Endodermal cell (in vitro differentiated cells): ENCODE data around the gene SCAI. TPM values are rescaled to one million over a fixed set of nuclear protein-coding genes. Genes with fewer than 3 reads are reported as not detected.

ENCODE experiments used
- DNase-seq: peaks from one replicate; pipeline ENCODE4 v3.0.0-alpha.2; 2017
- H3K27ac ChIP-seq: 2 replicates; pipeline ENCODE4 v1.5.1; 2013; ENCODE audit warnings: mild to moderate bottlenecking, low read depth, low read length, moderate library complexity
- H3K27me3 ChIP-seq: 2 replicates; pipeline ENCODE4 v1.6.1; 2013; ENCODE audit warnings: mild to moderate bottlenecking, low read length, moderate library complexity; ENCODE audit not compliant: insufficient read depth, control insufficient read depth, poor library complexity, severe bottlenecking
- H3K36me3 ChIP-seq: 2 replicates; pipeline ENCODE4 v1.7.0; 2013; ENCODE audit warnings: mild to moderate bottlenecking, low read length, moderate library complexity; ENCODE audit not compliant: control insufficient read depth, insufficient read depth
- H3K4me1 ChIP-seq: one replicate; pipeline ENCODE4 v1.7.0; 2013; ENCODE audit warnings: low read length; ENCODE audit not compliant: control insufficient read depth, insufficient read depth
- H3K4me3 ChIP-seq: 2 replicates; pipeline ENCODE4 v1.5.1; 2013; ENCODE audit warnings: mild to moderate bottlenecking, low read length, moderate library complexity
- H3K9ac ChIP-seq: 2 replicates; pipeline ENCODE4 v1.6.1; 2013; ENCODE audit warnings: mild to moderate bottlenecking, low read length, moderate library complexity; ENCODE audit not compliant: poor library complexity, severe bottlenecking; ENCODE audit errors: extremely low read depth
- H3K9me3 ChIP-seq: 2 replicates; pipeline ENCODE4 v1.6.1; 2013; ENCODE audit warnings: mild to moderate bottlenecking, low read length, moderate library complexity; ENCODE audit not compliant: control insufficient read depth
- H3K27ac Mint-ChIP-seq: 2 replicates; pipeline ENCODE4 v1.8.0; 2020; ENCODE audit warnings: mixed read lengths
- H3K27me3 Mint-ChIP-seq: 2 replicates; pipeline ENCODE4 v1.8.0; 2021; ENCODE audit warnings: mild to moderate bottlenecking, mixed read lengths; ENCODE audit not compliant: insufficient read depth
- H3K36me3 Mint-ChIP-seq: 2 replicates; pipeline ENCODE4 v1.8.0; 2020; ENCODE audit warnings: low read depth, mixed read lengths
- H3K4me1 Mint-ChIP-seq: 2 replicates; pipeline ENCODE4 v1.8.0; 2020; ENCODE audit warnings: mixed read lengths
- H3K4me3 Mint-ChIP-seq: 2 replicates; pipeline ENCODE4 v1.8.0; 2020; ENCODE audit warnings: mild to moderate bottlenecking, moderate library complexity, mixed read lengths
- H3K9me3 Mint-ChIP-seq: 2 replicates; pipeline ENCODE4 v1.8.0; 2020; ENCODE audit warnings: mild to moderate bottlenecking, mixed read lengths
- CTCF ChIP-seq: fragments of 200-600 bp; sonication (generic); conservative IDR thresholded peaks from 2 replicates; pipeline ENCODE4 v1.5.0; 2021; ENCODE audit warnings: antibody characterized with exemption, mild to moderate bottlenecking
- WGBS, 2 experiments: methylation state at CpG; one replicate each; pipeline versions ENCODE4 v1.1.5 to v1.1.7; 2013; ENCODE audit warnings: missing lambda C conversion rate in 2 of 2, mixed read lengths in 1 of 2; ENCODE audit not compliant: insufficient coverage in 1 of 2, insufficient read length in 1 of 2; 5-methylcytosine and 5-hydroxymethylcytosine counted together
- total RNA-seq, 2 donors: library from RNA; stranded (reverse); fragmentation: NEBNext Ultra II Directional in 1 of 2; extraction: Animal tissue kit (Norgen Biotek cat#: 25700) in 1 of 2; gene quantifications; 2 replicates in 1 of 2; 3 replicates in 1 of 2; pipeline ENCODE4 v1.2.1, GENCODE V29; 2021

The SCAI gene
- total RNA-seq, 2 donors from 2014 or later: 22.9 to 34.7 TPM

- no peak for DNase-seq
These were observed 99.7 kb downstream of the SCAI start for GRCh38 chr9:125043631-125044030.

GRCh38 chr9:125043148-125043547, 100.2 kb downstream of the SCAI start:
- H3K9ac ChIP-seq: no peak overlapping the region
- Mint-ChIP-seq H3K27ac (no peak overlapping the region), H3K9me3 (peaks cover 11% of the 10 kb centered on the region), H3K27me3 (no peaks in the 10 kb centered on the region), H3K4me3 (no peak overlapping the region), H3K4me1 (no peaks in the 10 kb centered on the region), H3K36me3 (peaks cover 35% of the 10 kb centered on the region)
- H3K9me3 ChIP-seq: no peaks in the 10 kb centered on the region
- no peaks in the 10 kb centered on the region for H3K4me1 ChIP-seq
- WGBS, 2 experiments: 92 to 97% methylated on average over 3 of the region's 3 CpGs
- TF ChIP-seq CTCF: no peak
- H3K36me3 ChIP-seq: peaks cover 9% of the 10 kb centered on the region
- H3K4me3 ChIP-seq: no peak overlapping the region
- no peak overlapping the region for H3K27ac ChIP-seq
- DNase-seq: no peak
- H3K27me3 ChIP-seq: no peaks in the 10 kb centered on the region

More at GRCh38 chr9:125043631-125044030, 99.7 kb downstream of the SCAI start:
- Histone ChIP-seq H3K4me1 (no peaks in the 10 kb centered on the region), H3K9me3 (no peaks in the 10 kb centered on the region), H3K9ac (no peak overlapping the region), H3K27me3 (no peaks in the 10 kb centered on the region), H3K27ac (no peak overlapping the region), H3K4me3 (no peak overlapping the region), H3K36me3 (peaks cover 9% of the 10 kb centered on the region)
- H3K4me3 Mint-ChIP-seq: no peak overlapping the region
- no peak overlapping the region for H3K27ac Mint-ChIP-seq
- peaks cover 39% of the 10 kb centered on the region for H3K36me3 Mint-ChIP-seq
- H3K9me3 Mint-ChIP-seq: peaks cover 11% of the 10 kb centered on the region
- H3K27me3 Mint-ChIP-seq: no peaks in the 10 kb centered on the region
- H3K4me1 Mint-ChIP-seq: no peaks in the 10 kb centered on the region
- TF ChIP-seq CTCF: no peak
- WGBS, 2 experiments: 97 to 100% methylated on average over 3 to 6 of the region's 6 CpGs

GRCh38 chr9:125038166-125038565, 105.2 kb downstream of the SCAI start:
- no peak overlapping the region for H3K9ac ChIP-seq
- DNase-seq: no peak
- 92 to 100% methylated on average over 2 of the region's 2 CpGs for WGBS, 2 experiments
- H3K9me3 ChIP-seq: no peaks in the 10 kb centered on the region
- no peak overlapping the region for H3K4me3 Mint-ChIP-seq
- H3K27me3 ChIP-seq: no peaks in the 10 kb centered on the region
- H3K4me1 ChIP-seq: no peaks in the 10 kb centered on the region
- H3K4me1 Mint-ChIP-seq: no peaks in the 10 kb centered on the region
- no peak for TF ChIP-seq CTCF
- no peak overlapping the region for H3K27ac Mint-ChIP-seq
- H3K9me3 Mint-ChIP-seq: no peaks in the 10 kb centered on the region
- no peak overlapping the region for H3K4me3 ChIP-seq
- H3K36me3 ChIP-seq: no peaks in the 10 kb centered on the region
- H3K27me3 Mint-ChIP-seq: no peaks in the 10 kb centered on the region
- H3K27ac ChIP-seq: no peak overlapping the region
- peaks cover 4% of the 10 kb centered on the region for H3K36me3 Mint-ChIP-seq
